Fibroblast of lung (primary cell): Measurements from ENCODE around the gene LRRC39. TPM values are rescaled to one million over a fixed set of nuclear protein-coding genes. Genes with fewer than 3 reads are reported as not detected.

Experiments
- DNase-seq, 2 donors: peaks; one replicate each; pipeline versions ENCODE4 v3.0.0 to v3.0.0-alpha.2; 2010; ENCODE audit warnings: low read depth in 2 of 2
- H2AFZ ChIP-seq: 2 replicates; pipeline ENCODE4 v1.5.1; 2012; ENCODE audit warnings: low read length, control low read depth, inconsistent platforms
- H3K27ac ChIP-seq: 2 replicates; pipeline ENCODE4 v1.5.1; 2011; ENCODE audit warnings: low read length, control low read depth; ENCODE audit not compliant: insufficient read depth
- H3K27me3 ChIP-seq: 2 replicates; pipeline ENCODE4 v1.5.1; 2011; ENCODE audit warnings: mild to moderate bottlenecking, low read length; ENCODE audit not compliant: control insufficient read depth, insufficient read depth
- H3K36me3 ChIP-seq: 2 replicates; pipeline ENCODE4 v1.5.1; 2011; ENCODE audit warnings: low read length; ENCODE audit not compliant: control insufficient read depth, insufficient read depth
- H3K4me1 ChIP-seq: 2 replicates; pipeline ENCODE4 v1.5.1; 2011; ENCODE audit warnings: low read length; ENCODE audit not compliant: control insufficient read depth, insufficient read depth; ENCODE audit errors: extremely low read depth
- H3K4me2 ChIP-seq: 2 replicates; pipeline ENCODE4 v1.5.1; 2011; ENCODE audit warnings: low read length, control low read depth; ENCODE audit not compliant: insufficient read depth; ENCODE audit errors: extremely low read depth
- H3K4me3 ChIP-seq, 4 experiments: fragments of 200-600 bp in 1 of 4; sonication (generic) in 1 of 4; replicated peaks in 1 of 4; 2 replicates each; pipeline ENCODE4 v1.5.1; 2011 to 2016; ENCODE audit warnings: low read length in 4 of 4, low read depth in 3 of 4, mild to moderate bottlenecking in 3 of 4, control low read depth in 2 of 4, inconsistent platforms in 1 of 4, mixed read lengths in 1 of 4; ENCODE audit not compliant: insufficient read depth in 1 of 4; ENCODE audit errors: control extremely low read depth in 1 of 4
- H3K79me2 ChIP-seq: 2 replicates; pipeline ENCODE4 v1.5.1; 2012; ENCODE audit warnings: mild to moderate bottlenecking, low read length, inconsistent platforms; ENCODE audit not compliant: control insufficient read depth, insufficient read depth
- H3K9ac ChIP-seq: 2 replicates; pipeline ENCODE4 v1.5.1; 2011; ENCODE audit warnings: mild to moderate bottlenecking, low read length, control low read depth; ENCODE audit not compliant: insufficient read depth
- H3K9me3 ChIP-seq: 2 replicates; pipeline ENCODE4 v1.5.1; 2012; ENCODE audit warnings: low read depth, low read length; ENCODE audit not compliant: control insufficient read depth, insufficient read depth
- H4K20me1 ChIP-seq: 2 replicates; pipeline ENCODE4 v1.5.1; 2011; ENCODE audit warnings: low read length; ENCODE audit not compliant: control insufficient read depth, insufficient read depth; ENCODE audit errors: extremely low read depth
- CTCF ChIP-seq, 2 donors: IDR thresholded peaks in 1 of 2; conservative IDR thresholded peaks in 1 of 2; 1 replicate in 1 of 2; 2 replicates in 1 of 2; pipeline ENCODE4 v1.5.1; 2011 to 2012; ENCODE audit warnings: low read length in 2 of 2, control low read depth in 1 of 2, inconsistent platforms in 1 of 2, low read depth in 1 of 2, mild to moderate bottlenecking in 1 of 2
- EZH2 ChIP-seq: IDR thresholded peaks from 2 replicates; pipeline ENCODE4 v1.5.1; 2012; ENCODE audit warnings: low read length, control low read depth, mild to moderate bottlenecking; ENCODE audit errors: missing control alignments
- polyA plus RNA-seq, 2 donors: library from polyadenylated mRNA; depleted of rRNA in 1 of 2; stranded (reverse) in 1 of 2; unstranded in 1 of 2; fragments of >200 nt; gene quantifications; 2 replicates each; pipeline ENCODE4 v1.2.1, GENCODE V29; 2011 to 2012; ENCODE audit warnings: missing spikeins in 1 of 2
- total RNA-seq: library from RNA; depleted of rRNA; stranded (reverse); fragments of >200 nt; gene quantifications from 2 replicates; pipeline ENCODE4 v1.2.1, GENCODE V29; 2014

LRRC39 gene
- total and polyA plus RNA-seq, 2 donors (not counting 1 experiment from before 2014, with no cell fraction given): 0.50 to 0.64 TPM

- H3K9me3 ChIP-seq: no peaks in the 10 kb centered on the region
- H3K4me3 ChIP-seq: no peak overlapping the region
- H3K27ac ChIP-seq: no peak overlapping the region
- no peaks in the 10 kb centered on the region for H4K20me1 ChIP-seq
- H3K27me3 ChIP-seq: no peaks in the 10 kb centered on the region
- no peaks in the 10 kb centered on the region for H3K79me2 ChIP-seq
- no peak overlapping the region for H3K9ac ChIP-seq
- H2AFZ ChIP-seq: no peak overlapping the region
- H3K36me3 ChIP-seq: no peaks in the 10 kb centered on the region
- H3K4me1 ChIP-seq: no peaks in the 10 kb centered on the region
- TF ChIP-seq EZH2 (no peak), CTCF (conservative IDR thresholded peaks at IDR 0.05 in 1 of 2, IDR thresholded peaks at IDR 0.05 in 1 of 2; ENCODE audit: low read depth in 1 of 2, low read length in 2 of 2) (no peak)
- H3K4me2 ChIP-seq: no peak overlapping the region
- no peak for DNase-seq
Observed at GRCh38 chr1:100107696-100108095, 70.4 kb downstream of the LRRC39 start.

- Histone ChIP-seq H3K9ac (no peak overlapping the region), H3K9me3 (no peaks in the 10 kb centered on the region), H4K20me1 (no peaks in the 10 kb centered on the region), H3K4me2 (no peak overlapping the region), H3K79me2 (no peaks in the 10 kb centered on the region), H3K4me3 (no peak overlapping the region), H3K36me3 (no peaks in the 10 kb centered on the region), H3K4me1 (no peaks in the 10 kb centered on the region), H2AFZ (no peak overlapping the region), H3K27me3 (no peaks in the 10 kb centered on the region), H3K27ac (no peak overlapping the region)
- DNase-seq: no peak
- no peak for TF ChIP-seq CTCF (conservative IDR thresholded peaks at IDR 0.05 in 1 of 2, IDR thresholded peaks at IDR 0.05 in 1 of 2; ENCODE audit: low read depth in 1 of 2, low read length in 2 of 2)
- TF ChIP-seq EZH2: no peak
Observed at GRCh38 chr1:100101564-100101963, 76.5 kb downstream of the LRRC39 start.

- Histone ChIP-seq H3K4me2 (no peak overlapping the region), H3K4me1 (no peaks in the 10 kb centered on the region), H4K20me1 (no peaks in the 10 kb centered on the region), H3K36me3 (no peaks in the 10 kb centered on the region), H3K27me3 (no peaks in the 10 kb centered on the region), H3K79me2 (no peaks in the 10 kb centered on the region), H2AFZ (no peak overlapping the region), H3K4me3 (no peak overlapping the region), H3K9ac (no peak overlapping the region), H3K9me3 (no peaks in the 10 kb centered on the region), H3K27ac (no peak overlapping the region)
- TF ChIP-seq EZH2 (no peak), CTCF (conservative IDR thresholded peaks at IDR 0.05 in 1 of 2, IDR thresholded peaks at IDR 0.05 in 1 of 2; ENCODE audit: low read depth in 1 of 2, low read length in 2 of 2) (no peak)
- peak; percentile 21 to 91 for DNase-seq
Observed at GRCh38 chr1:100100202-100100601, 77.9 kb downstream of the LRRC39 start.

Other genes starting within 250 kb of the LRRC39 start
- 14.6 and 20.8 TPM in 2 replicates for gene SLC35A3, start 208.3 kb downstream of the LRRC39 start, total RNA-seq
- 9.1 and 13.2 TPM in 2 replicates for gene SLC35A3, start 208.3 kb downstream of the LRRC39 start, polyA plus RNA-seq
- gene SASS6, start 45.3 kb downstream of the LRRC39 start, total RNA-seq: 1.5 and 1.8 TPM in 2 replicates
- 0.79 and 1.7 TPM in 2 replicates for gene SASS6, start 45.3 kb downstream of the LRRC39 start, polyA plus RNA-seq
- 14.1 and 16.3 TPM in 2 replicates for gene TRMT13, start 45.1 kb downstream of the LRRC39 start, total RNA-seq
- 9.2 and 10.4 TPM in 2 replicates for gene TRMT13, start 45.1 kb downstream of the LRRC39 start, polyA plus RNA-seq
- gene DBT, start 71.6 kb upstream of the LRRC39 start, total RNA-seq: 5.4 and 7.9 TPM in 2 replicates
- 6.4 and 9.4 TPM in 2 replicates for gene DBT, start 71.6 kb upstream of the LRRC39 start, polyA plus RNA-seq
- 35.4 and 45.9 TPM in 2 replicates for gene RTCA, start 88.0 kb upstream of the LRRC39 start, total RNA-seq
- gene RTCA, start 88.0 kb upstream of the LRRC39 start, polyA plus RNA-seq: 38.4 and 39.2 TPM in 2 replicates
- gene CDC14A, start 174.2 kb upstream of the LRRC39 start, total RNA-seq: 3.3 and 3.5 TPM in 2 replicates
- 1.4 and 2.5 TPM in 2 replicates for gene CDC14A, start 174.2 kb upstream of the LRRC39 start, polyA plus RNA-seq